Stimulated activated naive CD4-positive, alpha-beta T cell treated with Interleukin-2 at 50 U/mL for 16 hours (primary cell): ENCODE measurements around the gene ATP2B3.

ENCODE experiments used
- DNase-seq: peaks from one replicate; lab custom pipeline; 2025; lab: John Stamatoyannopoulos, UW

ATP2B3 gene

GRCh38 chrX:153517423-153517822 is at the start of gene ATP2B3:
ATP2B3 (plus strand) TSS chrX:153517642; CDS start chrX:153536248, 18,606 bp downstream.
- DNase-seq, result no peak

- no peak for DNase-seq
These were observed 49.3 kb upstream of the ATP2B3 start for GRCh38 chrX:153468008-153468580.

DNA sequence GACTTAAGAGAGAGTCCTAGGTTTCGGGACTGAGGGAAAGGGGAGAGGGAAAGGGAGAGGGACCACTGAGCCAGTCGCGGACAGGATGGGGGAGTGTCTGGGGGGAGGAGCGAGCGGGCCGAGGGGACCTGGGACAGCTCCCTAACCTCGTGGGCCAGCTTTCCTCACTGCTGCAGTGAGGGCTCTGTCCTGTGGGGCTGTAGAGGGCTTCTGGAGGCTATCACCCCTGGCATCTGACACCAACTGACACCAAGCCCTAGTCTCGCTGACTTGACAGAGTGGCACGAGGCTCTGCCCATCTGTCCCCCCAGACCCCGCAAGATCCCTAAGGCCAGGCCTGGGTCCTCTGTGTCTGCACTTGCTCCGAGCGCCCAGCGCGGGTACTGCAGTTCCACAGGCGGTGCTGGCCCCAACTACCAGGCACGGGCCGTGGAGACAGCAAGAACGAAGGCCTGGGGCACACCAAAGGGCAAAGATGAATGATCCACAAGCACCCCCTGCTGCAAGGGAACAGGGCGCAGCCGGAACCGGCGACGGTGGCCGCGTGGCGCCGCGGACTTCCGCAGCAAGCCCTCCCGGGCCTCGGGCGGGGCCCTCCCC is 47.5 kb upstream of the ATP2B3 start:
- DNase-seq, result peak; percentile 46

GRCh38 chrX:153470411-153471363 is 46.8 kb upstream of the ATP2B3 start, which contains the start of gene HAUS7:
HAUS7 (minus strand) TSS chrX:153470576; CDS start chrX:153470557, 19 bp downstream.
- DNase-seq, result peak; percentile 89

GRCh38 chrX:153471663-153472280 is 45.7 kb upstream of the ATP2B3 start:
- DNase-seq, result no peak

- DNase-seq, result no peak
These were observed 44.3 kb upstream of the ATP2B3 start for GRCh38 chrX:153473126-153473525.

DNA sequence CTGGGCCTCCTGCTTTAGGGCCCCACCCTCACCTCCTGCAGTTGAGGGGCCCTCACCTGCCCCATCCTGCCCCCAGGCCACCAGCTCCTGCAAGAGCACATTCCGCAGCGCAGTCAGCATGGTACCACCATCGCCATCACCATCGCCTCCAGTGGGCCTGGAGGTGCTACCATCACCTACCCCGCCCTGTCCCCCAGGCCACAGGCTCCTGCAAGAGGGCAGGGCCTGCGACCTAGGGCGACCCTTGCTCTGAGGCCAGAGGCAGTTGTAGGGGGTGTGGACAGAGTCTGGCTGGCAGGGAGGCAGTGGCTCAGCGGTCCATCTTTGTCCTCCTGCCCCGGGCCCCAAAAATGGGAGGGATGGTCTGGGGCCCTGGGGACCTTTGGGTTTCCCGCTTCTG is 43.2 kb upstream of the ATP2B3 start:
- DNase-seq, result no peak

GRCh38 chrX:153474718-153475117 is 42.7 kb upstream of the ATP2B3 start:
- DNase-seq, result peak; percentile 23

GRCh38 chrX:153475271-153475670 is 42.2 kb upstream of the ATP2B3 start:
- DNase-seq, result no peak

DNA sequence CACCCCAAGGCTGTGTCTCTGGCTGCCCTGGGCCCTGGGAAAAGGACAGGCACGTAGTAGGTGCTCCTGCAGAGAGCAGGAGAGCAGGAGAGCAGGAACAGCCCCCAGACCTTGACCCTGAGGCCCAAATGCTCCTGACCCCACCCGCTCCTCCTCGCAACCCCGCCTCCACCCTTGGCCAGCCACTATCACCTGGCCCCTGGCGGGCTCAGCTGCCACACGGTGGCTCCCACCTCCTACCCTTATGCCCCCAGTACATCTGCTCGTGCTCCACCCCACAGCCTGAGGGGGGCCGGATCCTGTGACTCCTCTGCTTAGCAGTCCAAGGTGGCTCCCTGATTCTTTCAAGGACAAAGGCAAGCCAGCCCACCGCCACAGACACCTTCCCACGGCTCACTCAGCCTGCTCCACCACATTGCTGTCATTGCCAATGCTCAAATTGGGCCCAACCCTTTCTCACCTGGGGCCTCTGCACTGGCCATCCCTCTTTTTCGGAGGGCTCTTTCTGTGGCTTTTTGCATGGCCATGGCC is 41.6 kb upstream of the ATP2B3 start:
- DNase-seq, result no peak

DNA sequence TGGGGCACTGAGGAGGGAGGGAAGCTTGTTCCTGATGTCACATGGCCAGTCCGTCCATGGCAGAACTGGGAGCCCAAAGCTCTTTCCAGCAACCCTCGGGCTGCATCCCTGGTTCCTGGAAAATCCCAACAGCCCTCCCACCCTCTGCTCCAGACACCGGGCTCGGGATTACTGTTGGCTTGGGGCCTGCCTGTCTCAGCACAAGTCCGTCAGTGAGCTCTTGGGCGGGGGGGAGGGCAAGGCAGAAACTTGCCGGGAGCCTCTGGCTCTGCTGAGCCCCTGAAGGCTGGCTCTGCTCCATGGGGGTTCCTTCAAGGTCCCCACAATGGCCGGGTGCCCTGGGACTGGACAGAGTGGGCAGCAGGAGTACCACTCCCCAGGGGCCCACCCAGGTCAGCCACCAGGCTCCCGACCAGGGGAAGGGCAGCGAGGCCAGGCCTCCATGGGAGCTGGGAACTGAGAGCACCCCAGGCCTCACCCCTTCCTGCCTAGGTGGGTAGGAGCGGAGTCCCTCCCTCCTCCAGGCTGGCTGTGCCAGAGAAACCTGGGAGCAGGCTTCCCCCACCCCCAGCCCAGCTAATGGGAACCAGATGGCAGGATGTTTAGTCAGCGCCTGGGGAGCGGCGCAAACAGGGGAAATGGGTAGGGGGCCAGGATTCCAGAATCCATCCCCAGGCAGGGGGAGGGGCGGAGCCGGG is 40.6 kb upstream of the ATP2B3 start:
- no peak for DNase-seq

- DNase-seq, result no peak
These were observed 40.0 kb upstream of the ATP2B3 start for GRCh38 chrX:153477364-153477857.

- DNase-seq, result no peak
These were observed 39.5 kb upstream of the ATP2B3 start for GRCh38 chrX:153477901-153478300.

GRCh38 chrX:153478746-153479145 is 38.7 kb upstream of the ATP2B3 start:
- DNase-seq, result no peak

DNA sequence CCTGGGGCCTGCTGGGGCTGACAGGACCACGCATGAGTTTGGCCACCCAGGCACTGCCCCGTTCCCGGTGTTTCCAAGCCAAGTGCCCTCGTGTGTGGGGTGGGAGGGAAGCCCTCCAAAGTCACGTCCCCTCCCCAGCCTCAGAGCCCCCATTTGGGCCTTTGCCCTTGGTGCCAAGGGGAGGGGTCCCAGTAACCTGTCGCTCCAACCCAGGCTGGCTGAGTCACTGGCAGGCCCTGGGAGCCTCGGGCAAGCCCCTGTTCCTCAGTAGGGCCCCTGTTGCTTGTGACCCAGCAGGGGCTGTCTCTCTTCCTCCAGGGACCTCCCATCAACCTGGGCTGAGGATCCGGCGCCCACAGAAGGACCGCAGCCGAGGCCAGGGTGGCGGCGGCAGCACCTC is 36.4 kb upstream of the ATP2B3 start:
- DNase-seq, result no peak

GRCh38 chrX:153482376-153483015 is 34.9 kb upstream of the ATP2B3 start:
- no peak for DNase-seq

GRCh38 chrX:153485396-153486080 is 31.9 kb upstream of the ATP2B3 start:
- DNase-seq, result no peak

GRCh38 chrX:153486171-153486570 is 31.3 kb upstream of the ATP2B3 start:
- no peak for DNase-seq

GRCh38 chrX:153487590-153488071 is 29.8 kb upstream of the ATP2B3 start:
- DNase-seq, result no peak
